HG03280 (cell line): ENCODE results near the gene HPCAL1.

Source experiments
- ATAC-seq: cut with Tn5 transposase; IDR thresholded peaks from one replicate; pipeline ENCODE4 v1.9.1; 2021; ENCODE audit warnings: mild to moderate bottlenecking, moderate library complexity; ENCODE audit not compliant: unreplicated experiment

HPCAL1 gene

DNA sequence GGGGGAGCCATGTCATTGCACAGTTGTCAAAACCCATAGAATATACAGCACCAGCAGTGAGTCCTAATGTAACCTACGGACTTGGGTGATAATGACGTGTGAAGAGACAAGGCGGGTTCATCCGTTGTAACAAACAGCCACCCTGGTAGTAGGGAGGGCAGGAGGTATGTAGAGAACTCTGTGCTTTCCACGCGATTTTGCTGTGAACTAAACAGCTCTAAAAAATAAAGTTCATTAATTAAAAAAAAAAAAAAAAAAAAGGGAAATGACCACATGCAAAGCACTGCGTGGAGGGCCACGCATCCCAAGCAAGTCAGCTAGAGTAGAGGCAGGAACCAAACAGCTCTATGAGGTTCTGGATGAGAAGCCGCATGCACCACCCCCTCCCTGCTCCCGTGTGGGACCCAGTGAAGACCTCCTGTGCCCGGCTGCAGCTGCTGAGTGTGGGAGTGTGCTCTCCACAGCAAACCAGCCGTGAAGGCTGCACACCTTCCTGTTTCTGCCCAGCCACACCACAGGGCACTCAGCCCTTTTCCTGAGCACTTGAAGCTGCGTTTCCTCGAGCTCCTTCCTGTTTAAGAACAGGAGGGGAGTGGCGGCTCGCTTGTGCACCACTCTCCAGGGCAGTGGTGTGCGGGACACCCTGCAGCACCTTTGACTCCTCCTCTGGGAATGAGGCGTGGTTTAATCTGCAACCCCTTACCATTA is 79.8 kb downstream of the HPCAL1 start:
- ATAC-seq = no peak

DNA sequence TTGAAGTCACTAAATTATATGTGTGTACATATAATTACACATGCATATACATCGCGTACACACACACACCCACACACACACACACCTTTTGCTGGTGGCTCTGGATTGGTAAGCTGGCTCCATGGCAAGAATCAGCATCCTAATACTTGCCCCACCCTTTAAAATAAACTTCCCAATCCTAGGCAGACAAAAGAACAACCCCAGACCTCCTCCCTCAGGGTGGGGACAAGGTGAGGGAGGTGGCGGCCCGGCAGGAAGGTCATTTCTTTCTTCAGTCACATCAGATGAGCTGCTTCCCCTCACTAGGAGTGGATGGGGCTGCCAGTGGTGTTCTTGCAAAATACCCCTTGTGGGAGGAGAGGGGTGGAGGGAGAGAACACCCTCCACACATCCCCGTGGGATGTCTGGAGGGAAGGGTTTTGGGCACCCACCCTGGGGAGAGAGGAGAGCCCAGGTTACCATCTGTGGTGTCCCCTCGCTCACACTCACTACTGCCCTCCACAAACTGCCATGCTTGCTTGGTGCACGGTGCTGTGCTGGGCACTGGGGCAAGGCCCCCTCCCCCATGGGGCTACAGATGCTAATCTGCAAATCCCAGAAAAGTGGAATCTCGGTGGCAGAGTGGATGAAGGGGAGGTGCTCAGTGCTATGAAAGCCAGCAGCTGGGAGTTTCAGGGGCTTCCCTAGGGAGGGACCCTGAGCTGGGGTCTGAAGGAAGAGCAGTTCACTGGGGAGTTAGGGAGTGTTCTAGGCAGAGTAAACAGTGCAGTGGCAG is 81.4 kb downstream of the HPCAL1 start:
- ATAC-seq = no peak

DNA sequence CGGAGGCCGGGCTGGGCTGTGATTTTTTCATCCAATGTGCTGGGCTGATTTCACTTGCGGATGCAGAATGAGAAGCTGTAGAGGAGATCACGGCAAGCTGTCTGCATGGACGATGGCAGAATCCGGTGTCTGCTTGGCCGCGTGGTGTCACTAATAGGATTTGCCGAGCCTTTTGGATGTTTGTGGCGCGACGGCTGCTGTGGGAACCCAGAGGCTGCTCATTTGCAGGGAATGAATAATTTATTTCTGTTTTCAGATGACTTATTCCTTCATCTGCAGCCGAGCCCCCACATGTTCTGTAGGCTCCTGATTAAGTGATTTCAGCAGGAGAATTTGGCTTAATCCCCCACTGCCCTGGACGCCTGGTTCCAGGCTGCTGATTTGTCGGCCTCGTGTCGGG is 82.8 kb downstream of the HPCAL1 start:
- no peak for ATAC-seq

DNA sequence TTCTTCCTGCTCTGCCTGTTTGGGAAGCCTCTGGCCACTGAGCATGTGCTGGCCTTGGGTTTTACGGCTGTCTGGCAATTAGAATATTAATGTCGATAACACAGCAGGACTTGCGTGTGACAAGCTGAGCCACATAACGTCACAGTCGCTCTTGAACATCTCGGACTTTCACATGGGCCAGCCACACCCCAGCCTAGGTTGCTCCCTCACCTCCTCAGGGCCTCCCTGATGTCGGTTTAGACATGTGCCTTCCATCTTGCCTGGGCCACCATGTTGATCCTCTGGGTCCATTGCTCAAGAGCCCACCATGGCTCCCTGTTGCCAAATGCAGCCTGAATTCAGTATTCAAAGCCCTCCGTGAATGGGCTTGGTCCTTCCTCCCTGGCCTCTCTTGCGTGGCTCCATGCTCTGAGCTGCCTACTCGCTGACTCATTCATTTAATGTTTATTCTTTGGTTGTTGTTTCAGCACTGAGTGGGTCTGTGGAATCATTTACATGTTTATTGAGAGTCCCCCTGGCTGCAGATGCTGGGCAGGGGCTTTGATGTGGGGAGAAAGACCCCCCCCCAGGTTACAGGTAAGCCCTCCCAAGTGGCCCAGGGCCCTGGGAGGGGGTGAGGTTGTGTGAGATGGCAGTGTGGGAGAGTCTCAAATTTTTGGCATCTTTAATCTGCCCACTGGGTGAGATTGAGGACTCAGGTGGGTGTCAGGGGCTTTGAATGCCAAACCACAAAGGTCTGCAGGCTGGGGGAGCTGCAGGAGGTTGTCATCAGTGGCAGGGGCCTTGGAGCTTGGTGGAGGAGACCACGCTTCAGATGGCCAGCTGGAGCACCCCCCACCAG is 83.4 kb downstream of the HPCAL1 start:
- ATAC-seq = no peak

DNA sequence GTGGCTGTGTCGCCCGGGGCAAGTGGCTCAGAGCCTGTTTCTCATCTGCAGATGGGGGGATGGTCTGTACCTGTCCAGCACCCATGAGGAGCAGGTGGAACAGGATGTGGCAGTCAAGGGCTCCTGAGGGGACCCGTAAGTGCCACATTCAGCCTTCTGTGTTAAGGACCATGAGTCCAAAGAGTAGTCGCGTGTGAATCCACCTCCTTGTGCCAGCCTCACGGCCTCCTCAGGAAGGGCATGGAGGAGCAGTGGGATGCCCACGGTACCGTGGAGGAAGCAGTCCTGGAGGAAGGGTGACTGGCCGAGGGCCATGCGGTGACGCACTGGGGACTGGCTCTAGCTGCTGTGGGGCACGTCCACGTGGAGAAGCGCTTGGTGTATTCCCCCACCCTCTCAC is 84.3 kb downstream of the HPCAL1 start:
- ATAC-seq = no peak

DNA sequence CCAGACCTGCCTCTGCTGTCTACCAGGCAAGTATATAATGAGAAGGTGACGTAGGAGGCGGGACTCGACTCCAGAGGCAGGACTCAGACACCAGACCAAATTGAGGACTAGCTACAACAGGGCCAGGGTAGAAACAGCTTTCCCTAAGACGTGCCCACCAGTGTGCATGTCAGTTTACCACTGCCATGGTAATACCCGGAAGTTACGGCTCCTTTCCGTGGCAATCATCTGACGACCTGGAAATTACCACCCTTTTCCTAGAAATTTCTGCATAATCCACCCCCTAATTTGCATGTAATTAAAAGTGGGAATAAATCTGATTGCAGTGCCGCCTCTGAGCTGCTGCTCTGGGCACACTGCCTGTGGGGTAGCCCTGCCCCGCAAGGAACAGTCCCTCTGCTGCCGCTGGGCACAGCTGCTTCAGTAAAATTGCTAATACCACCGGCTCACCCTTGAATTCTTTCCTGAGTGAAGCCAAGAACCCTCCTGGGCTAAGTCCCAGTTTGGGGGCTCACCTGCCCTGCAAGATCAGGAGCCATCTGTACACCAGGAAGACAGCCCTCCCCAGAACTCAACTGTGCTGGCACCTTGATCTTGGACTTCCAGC is 86.4 kb downstream of the HPCAL1 start:
- ATAC-seq = no peak

DNA sequence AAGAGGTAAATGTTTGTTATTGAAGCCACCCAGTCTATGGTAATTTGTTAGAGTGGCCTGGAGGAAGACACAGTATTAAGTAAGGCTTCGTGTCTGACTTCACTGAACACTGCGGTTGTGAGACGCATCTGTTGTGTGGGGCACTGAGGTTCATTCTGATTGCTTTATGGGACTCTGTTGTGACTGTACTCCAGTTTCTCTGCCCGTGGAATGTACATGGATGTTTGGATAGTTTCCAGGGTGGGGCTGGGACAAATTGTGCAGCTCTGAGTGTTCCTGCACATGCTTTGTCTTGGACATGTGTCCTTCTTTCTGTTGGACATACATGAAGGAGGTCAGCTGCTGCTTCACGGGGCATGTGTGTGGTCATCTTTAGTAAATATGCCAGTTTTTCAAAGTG is 86.9 kb downstream of the HPCAL1 start:
- ATAC-seq = no peak

DNA sequence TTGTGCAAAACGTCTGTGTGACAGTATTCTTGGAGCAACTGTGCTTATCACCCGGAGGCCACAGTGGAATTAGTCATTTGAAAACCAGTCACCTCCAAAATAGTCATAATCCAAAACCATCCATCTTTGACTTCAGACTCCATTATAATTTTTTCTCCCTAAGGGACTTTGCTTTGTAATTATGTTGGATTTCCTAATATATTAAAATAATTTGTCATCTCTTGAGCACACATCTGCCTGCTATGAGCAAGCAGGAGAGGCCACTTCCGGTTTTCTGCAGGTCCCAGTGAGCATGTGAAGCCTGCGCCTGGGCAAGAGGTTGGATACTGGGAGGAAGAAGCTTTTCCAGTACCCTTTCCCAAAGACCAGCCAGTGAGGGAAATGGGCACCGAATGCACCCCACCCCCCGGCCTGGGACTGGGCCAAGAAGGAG is 87.7 kb downstream of the HPCAL1 start:
- ATAC-seq = no peak

DNA sequence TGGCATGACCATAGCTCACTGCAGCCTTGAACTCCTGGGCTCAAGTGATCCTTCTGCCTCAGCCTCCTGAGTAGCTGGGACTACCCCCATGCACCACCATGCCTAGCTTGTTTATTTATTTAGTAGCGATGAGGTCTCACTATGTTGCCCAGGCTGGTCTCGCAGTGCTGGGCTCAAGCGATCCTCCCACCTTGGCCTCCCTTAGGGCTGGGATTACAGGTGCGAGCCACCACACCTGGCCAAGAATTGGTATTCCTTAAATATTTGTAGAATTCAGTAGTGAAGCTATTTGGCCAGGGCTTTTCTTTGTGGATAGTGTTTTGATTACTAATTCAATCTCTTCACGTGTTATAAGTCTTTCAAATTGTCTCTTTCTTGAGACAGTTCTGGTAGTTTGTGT is 89.4 kb downstream of the HPCAL1 start:
- ATAC-seq = no peak

DNA sequence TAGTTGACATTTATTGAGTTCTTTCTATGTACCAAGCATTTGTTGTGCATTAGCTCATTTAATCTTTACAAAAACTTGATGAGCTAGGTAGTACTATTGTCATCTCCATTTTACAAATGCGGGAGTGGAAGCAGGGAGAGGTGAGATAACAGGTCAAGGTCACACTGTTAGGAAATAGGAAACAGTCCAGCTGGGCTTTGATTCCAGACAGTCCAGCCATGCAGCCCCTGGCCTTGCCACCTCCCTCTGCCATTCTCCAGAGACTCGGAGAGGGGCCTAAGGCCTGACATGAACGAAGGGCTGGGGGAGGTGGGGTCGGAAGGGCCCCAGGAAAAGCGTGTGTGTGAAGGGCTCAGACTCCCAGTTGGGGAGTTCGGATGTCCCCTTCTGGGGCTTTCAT is 89.8 kb downstream of the HPCAL1 start:
- ATAC-seq = no peak

DNA sequence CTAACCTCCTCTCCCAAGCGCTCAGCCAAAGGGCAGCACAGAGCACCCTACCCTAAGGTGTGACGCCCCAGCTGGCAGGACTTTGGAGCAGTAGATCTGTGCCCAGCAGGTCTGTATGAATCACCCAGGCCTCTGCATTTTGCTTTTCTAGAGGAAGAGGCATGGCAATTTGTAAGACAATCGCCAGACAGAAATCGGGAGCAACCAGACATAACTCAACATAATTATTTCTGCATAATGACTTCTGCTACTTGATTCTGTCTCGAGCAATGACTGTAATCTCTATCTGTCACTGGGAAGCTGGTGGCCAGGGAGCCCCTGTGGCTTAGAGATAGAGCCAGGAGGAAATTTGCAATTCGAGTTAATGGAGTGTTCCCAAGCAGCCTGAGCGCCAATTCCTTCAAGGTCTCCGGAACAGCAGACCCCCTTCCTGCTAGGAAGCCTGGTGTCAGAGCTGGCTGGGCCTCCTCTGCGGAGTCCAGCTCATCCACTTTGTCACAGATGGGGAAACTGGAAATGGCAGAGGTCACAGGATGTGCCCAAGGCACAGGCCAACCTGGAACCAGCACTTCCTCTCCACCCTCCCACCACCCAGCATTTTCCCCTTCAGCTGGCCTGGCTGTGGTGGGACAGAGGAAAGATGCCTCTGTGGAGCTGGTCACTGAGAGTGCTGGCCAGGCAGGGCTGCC is 90.4 kb downstream of the HPCAL1 start:
- no peak for ATAC-seq

DNA sequence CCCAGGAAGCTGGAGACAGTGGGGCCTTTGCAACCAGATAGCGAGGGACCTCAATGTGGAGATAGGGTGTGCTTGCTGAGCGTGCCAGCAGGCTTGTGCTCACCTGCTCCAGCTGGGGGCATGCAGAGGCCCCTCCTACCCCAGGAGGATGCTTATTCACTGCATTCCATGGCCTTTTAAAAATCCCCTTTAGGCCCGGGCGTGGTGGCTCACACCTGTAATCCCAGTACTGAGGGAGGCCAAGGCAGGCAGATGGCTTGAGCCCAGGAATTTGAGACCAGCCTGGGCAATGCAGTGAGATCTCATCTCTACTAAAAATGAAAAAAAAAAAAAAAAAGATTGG is 90.9 kb downstream of the HPCAL1 start:
- ATAC-seq = no peak

DNA sequence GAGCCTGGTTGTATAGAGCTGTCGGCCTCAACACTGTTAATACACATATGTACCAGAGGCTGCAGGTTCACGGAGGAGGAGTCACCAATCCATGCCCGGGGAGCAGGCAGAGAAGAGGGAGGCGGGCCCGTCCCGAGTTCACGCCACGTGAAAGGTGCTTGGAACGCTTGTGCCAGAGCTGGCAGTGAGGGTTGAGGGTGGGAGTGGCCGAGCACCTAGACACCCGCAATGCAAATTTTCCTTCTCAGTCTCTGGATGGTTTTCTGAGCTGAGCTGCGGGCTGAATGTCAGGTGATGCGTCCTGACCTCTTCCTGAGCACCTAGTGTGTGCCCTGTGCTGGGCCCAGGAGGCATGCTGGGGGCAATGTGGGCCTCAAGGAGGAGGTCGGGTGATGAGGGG is 93.2 kb downstream of the HPCAL1 start:
- ATAC-seq = no peak

DNA sequence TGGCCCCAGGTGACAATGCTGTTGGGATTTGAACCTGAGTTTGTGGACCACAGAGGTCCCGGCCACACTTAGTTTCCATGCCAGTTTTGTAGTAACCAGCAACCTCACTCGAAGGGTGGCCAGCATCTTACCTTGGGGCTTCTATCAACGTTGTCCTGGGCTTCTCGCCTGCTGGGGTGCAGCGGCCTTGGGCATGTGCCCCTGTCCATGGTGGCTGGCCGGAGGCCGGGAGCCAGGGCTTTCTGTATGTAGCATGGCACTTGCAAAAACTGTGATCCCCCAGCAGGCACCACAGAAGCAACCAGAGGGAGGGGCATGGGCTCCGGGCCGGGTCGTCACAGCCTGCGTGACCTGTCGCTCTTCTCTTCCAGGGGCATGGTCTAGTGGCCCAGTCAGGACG is 93.8 kb downstream of the HPCAL1 start:
- no peak for ATAC-seq

DNA sequence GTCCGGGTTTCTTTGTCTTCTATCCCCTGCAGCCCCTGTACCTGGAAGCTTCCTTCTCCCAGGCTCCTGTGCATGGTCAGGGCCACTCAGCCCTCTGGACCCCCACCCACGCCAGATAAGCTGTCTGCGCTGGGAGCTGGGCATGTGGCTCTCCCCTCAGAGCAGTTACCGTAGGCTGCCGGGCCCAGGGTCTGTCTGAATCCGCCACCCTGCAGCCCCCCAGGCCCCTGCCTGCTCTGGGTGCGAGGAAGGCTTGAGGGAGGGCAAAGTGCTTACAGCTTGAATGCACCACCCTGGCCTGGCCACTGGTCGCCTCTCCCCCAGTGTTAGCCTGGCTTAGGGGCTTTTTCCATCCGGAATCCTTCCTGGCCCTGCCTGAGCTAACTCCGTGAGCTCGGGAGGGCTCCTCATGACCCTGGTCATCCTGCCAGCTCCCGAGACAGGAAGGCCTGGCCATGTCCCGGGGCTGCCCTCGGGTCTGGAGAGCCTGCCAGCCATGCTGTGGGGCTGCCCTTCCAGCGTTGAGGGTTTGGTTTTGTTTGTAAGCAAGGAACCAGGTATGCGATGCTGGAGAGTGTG is 94.7 kb downstream of the HPCAL1 start:
- ATAC-seq = no peak

DNA sequence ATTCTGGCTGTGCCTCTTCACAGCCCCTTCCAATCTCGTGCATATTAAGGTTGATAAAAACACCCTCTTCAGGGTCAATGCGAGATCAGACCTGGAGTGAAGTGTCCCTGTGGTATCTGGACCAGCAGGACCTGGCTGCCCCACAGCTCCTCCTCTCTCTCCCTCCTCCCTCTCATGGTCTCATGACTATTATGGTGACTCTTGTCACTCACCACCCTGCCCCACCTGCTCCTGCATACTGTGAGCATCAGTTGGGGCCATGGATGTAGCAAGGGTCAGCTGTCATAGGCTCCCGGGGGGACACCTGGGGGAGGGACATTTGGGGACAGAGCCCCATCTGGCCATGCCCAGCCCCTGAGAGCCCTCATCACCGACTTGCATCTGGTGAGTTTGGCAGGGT is 95.2 kb downstream of the HPCAL1 start:
- ATAC-seq = no peak

DNA sequence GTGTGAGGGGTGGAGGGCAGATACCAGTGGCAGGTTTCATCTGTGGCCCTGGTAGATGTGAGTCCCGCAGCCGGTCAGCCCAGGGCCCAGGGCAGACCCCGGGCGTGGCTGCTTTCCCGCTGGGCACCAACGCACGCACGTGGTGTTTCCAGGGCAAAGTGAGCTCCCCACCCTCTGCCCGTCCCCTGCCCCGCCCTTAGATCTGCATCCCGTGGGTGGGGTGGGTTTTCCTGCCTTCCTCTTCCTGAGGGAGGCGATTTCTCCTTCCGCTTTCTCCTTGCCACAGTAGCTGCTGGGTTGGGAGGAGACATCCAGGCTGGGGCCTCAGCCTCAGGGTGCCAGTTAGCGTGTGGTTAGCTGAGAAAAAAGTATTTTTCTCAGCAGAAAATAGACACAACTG is 95.8 kb downstream of the HPCAL1 start:
- no peak for ATAC-seq

DNA sequence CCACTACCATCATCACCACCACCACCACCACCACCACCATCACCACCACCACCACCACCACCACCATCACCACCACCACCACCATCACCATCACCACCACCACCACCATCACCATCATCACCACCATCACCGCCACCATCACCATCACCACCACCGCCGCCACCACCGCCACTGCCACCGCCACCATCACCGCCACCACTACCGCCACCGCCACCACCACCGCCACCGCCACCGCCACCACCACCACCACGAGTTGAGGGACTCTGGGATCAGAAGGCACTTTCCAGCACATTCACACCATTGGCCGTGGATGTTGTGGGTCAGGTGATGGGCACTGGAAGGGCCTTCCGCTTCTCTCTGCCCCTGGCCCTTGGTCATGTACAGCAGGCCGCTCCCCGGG is 96.7 kb downstream of the HPCAL1 start:
- no peak for ATAC-seq

DNA sequence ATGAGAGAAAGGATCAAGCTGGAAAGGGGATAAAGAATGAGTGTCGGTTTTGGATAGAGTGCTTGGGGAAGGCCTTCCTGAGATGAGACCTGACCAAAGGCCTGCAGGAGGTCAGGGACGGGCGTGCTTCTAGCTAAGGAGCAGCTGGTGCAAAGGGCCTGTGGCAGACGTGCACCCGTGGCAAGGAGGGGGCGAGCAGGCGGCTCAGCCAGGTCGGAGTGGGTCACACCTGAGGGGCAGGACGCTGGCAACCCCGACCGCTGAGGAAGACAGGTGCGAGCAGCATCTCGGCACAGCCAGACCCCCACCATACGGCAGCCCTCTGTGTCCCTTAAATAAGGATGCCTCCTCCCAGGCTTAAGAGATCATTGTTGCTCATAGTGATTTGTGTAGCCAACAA is 97.3 kb downstream of the HPCAL1 start:
- no peak for ATAC-seq

DNA sequence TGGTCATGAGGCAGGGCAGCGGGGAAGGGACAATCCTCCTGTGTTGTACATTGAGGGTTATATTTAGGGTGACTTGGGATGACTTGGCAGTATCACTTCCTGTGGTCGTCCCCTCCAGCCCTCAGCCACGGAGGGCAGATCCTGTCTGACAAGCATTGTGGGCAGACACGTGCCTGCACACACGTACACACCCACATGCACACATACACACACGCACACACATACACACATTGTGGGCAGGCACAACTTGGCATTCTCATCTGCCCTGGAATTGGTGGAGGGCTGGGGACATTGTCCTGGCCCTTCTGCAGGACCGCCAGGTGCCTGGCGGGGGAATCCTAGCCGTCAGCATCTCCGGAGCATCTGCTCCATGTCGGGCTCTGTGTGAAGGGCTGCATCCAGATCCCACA is 97.9 kb downstream of the HPCAL1 start:
- no peak for ATAC-seq
